ENCODE measurements around the gene PKHD1.

PKHD1 gene

GRCh38 chr6:52104979-52105378 is 17.6 kb upstream of the PKHD1 start:
- DNase-seq: no peak

GRCh38 chr6:52103623-52104022 is 16.2 kb upstream of the PKHD1 start:
- no peak for DNase-seq

- DNase-seq: no peak
These were observed 15.0 kb upstream of the PKHD1 start for GRCh38 chr6:52102405-52102804.

GRCh38 chr6:52098721-52099120 is 11.3 kb upstream of the PKHD1 start:
- peak; percentile 8 for DNase-seq

GRCh38 chr6:52089758-52090348 is 2.4 kb upstream of the PKHD1 start:
- no peak for DNase-seq

GRCh38 chr6:52086741-52087140 is 672 bp downstream of the PKHD1 start:
- no peak for DNase-seq

- no peak for DNase-seq
These were observed 6.2 kb downstream of the PKHD1 start for GRCh38 chr6:52081237-52081636.

GRCh38 chr6:52077961-52078625 is 9.3 kb downstream of the PKHD1 start:
- DNase-seq: no peak

- no peak for DNase-seq
These were observed 10.1 kb downstream of the PKHD1 start for GRCh38 chr6:52077180-52077884.

- no peak for DNase-seq
These were observed 10.6 kb downstream of the PKHD1 start for GRCh38 chr6:52076791-52077179.

- no peak for DNase-seq
These were observed 12.7 kb downstream of the PKHD1 start for GRCh38 chr6:52074716-52075115.

GRCh38 chr6:52074155-52074554 is 13.3 kb downstream of the PKHD1 start:
- no peak for DNase-seq

GRCh38 chr6:52065621-52066020 is 21.8 kb downstream of the PKHD1 start:
- no peak for DNase-seq

GRCh38 chr6:52063584-52064344 is 23.6 kb downstream of the PKHD1 start:
- DNase-seq: peak; percentile 29

- no peak for DNase-seq
These were observed 25.9 kb downstream of the PKHD1 start for GRCh38 chr6:52061481-52061880.

GRCh38 chr6:52059821-52060220 is 27.6 kb downstream of the PKHD1 start:
- no peak for DNase-seq

GRCh38 chr6:52055451-52055850 is 32.0 kb downstream of the PKHD1 start:
- DNase-seq: no peak

- no peak for DNase-seq
These were observed 34.2 kb downstream of the PKHD1 start for GRCh38 chr6:52053038-52053695.

- DNase-seq: no peak
These were observed 37.4 kb downstream of the PKHD1 start for GRCh38 chr6:52050051-52050405.

GRCh38 chr6:52049252-52050050 is 38.0 kb downstream of the PKHD1 start:
- peak; percentile 2 for DNase-seq

GRCh38 chr6:52046456-52046855 is 41.0 kb downstream of the PKHD1 start:
- DNase-seq: no peak

- no peak for DNase-seq
These were observed 41.9 kb downstream of the PKHD1 start for GRCh38 chr6:52045481-52045880.
